WI38 (cell line): Measurements from ENCODE around the gene CD207.
"Not testable (repeated sequence)": the region's sequence is repeated elsewhere in the genome, so short reads cannot be mapped to it uniquely, and the experiment has no call there.

ENCODE experiments used
- H3K4me3 ChIP-seq: 2 replicates; pipeline ENCODE4 v1.5.1; 2011; ENCODE audit warnings: low read depth, mild to moderate bottlenecking, control low read depth, low read length
- TF ChIP-seq, protein P1 (sequence below): IDR thresholded peaks from 2 replicates; pipeline ENCODE4 v1.5.1; 2012; ENCODE audit warnings: low read depth, mild to moderate bottlenecking, control low read depth, low read length

Gene CD207

DNA sequence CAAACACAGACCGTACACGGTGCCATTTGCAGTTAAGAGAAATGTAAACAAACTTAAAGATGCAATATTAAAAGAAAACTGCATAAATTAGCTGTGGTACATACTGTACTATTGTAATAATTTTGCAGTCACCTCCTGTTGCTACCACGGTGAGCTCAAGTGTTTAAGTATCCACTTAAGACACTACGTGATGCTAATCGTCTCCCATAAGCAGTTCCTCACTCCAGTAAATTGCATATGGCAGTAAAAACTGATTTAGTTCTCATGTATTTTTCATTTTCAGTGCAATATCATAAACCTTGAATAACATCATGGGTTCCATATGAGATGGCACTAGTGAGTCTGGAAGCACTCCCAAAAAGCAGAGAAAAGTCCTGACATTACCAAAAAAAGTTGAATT lies 29.6 kb downstream of the CD207 start:
- H3K4me3 ChIP-seq, result no peak overlapping the region
- TF ChIP-seq, protein P1, sequence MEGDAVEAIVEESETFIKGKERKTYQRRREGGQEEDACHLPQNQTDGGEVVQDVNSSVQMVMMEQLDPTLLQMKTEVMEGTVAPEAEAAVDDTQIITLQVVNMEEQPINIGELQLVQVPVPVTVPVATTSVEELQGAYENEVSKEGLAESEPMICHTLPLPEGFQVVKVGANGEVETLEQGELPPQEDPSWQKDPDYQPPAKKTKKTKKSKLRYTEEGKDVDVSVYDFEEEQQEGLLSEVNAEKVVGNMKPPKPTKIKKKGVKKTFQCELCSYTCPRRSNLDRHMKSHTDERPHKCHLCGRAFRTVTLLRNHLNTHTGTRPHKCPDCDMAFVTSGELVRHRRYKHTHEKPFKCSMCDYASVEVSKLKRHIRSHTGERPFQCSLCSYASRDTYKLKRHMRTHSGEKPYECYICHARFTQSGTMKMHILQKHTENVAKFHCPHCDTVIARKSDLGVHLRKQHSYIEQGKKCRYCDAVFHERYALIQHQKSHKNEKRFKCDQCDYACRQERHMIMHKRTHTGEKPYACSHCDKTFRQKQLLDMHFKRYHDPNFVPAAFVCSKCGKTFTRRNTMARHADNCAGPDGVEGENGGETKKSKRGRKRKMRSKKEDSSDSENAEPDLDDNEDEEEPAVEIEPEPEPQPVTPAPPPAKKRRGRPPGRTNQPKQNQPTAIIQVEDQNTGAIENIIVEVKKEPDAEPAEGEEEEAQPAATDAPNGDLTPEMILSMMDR, result no peak

DNA sequence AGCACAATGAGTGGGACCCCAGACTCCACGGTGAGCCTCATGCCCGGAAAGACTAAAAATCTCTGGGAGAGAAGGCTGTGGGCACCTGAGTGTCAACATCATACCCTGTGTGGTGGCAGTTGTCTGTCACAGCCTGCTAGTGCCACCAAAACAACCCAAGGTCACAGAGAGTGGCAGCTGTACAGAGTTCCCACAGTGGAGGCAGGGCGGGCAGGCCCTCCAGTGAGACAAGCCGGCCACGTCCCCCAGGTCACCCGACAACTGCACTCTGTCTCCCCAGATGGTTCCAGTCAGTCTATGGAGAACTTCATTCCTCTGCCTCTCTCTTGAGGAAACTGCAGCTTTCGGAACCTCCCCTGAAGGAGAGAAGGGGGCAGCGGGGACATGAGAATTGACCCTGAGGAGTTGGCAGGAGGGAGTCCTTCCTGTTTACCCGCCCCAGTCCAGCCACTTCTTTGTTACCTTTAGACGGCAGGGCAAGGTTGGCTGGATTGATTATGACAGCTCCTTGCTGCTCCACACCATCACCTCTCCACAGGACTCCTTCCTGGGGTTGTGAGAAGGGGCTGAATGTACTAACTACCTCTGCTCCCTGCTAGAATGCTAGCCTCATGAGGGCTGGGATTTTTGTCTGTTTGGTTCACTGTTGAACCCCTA lies 33.9 kb downstream of the CD207 start:
- H3K4me3 ChIP-seq, result no peak overlapping the region
- TF ChIP-seq, protein P1, result no peak

DNA sequence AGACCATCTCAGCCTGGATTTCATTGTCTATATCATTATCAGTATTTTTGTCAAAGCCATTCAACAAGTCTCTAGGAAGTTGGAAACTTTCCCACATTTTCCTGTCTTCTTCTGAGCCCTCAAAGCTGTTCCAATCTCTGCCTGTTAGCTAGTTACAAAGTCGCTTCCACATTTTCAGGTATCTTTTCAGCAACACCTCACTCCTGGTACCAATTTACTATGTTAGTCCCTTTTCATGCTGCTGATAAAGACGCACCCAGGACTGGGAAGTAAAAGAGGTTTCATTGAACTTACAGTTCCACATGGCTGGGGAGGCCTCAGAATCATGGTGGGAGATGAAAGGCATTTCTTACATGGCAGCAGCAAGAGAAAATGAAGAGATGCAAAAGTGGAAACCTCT lies 35.9 kb downstream of the CD207 start:
- TF ChIP-seq, protein P1, result no peak
- H3K4me3 ChIP-seq, result no peak overlapping the region

DNA sequence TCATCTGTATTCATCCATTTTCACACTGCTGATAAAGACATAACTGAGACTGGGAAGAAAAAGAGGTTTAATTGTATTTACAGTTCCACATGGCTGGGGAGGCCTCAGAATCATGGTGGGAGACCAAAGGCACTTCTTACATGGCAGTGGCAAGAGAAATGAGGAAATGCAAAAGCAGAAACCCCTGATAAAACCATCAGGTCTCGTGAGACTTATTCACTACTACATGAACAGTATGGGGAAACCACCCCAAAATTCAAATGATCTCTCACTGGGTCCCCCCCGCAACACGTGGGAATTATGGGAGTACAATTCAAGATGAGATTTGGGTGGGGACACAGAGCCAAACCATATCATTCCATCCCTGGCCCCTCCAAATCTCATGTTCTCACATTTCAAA lies 37.6 kb downstream of the CD207 start:
- not testable (repeated sequence) for H3K4me3 ChIP-seq

DNA sequence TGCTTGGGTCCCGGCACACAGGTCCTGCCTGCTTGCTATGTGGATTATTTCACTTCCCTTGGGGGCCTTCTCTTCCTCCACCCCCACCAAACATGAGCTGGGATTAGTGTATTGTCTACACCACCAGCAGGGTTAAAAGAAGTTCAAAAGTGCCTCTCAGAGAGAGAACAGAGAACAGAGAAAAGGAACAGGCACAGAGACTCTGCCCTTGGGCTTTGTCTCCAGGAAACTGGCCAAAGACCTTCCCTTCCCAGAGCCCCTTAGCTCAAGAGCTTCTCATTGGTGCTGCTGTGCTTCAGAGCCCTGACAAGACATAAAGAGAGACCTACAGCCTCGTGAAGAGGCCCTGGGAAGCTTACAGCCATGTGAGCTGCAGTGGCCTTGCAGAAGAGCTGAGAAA lies 38.1 kb downstream of the CD207 start:
- TF ChIP-seq, protein P1, result no peak
- H3K4me3 ChIP-seq, result no peak overlapping the region

DNA sequence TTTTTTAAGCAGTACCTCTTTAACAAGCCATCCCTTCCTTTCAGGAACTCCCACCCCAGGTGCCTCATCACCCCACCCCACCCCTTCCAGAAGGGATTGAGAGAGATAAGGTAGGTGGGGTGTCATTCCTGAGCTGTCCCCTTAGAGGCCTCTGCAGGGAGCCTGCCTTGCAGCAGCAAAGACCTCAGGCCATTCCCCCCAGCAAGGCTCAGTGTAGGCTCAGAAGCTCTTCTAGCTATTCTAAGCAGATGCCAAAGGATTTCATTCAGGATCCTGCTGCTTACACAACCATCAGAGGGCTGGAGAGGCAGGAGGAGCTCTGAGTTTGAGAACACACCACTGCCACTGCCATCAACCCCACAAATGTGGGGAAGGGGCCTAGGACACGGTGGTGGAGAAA lies 39.4 kb downstream of the CD207 start:
- H3K4me3 ChIP-seq, result no peak overlapping the region
- TF ChIP-seq, protein P1, result no peak

GRCh38 chr2:70795164-70795995 lies 40.2 kb downstream of the CD207 start:
- TF ChIP-seq, protein P1, result no peak
- no peak overlapping the region for H3K4me3 ChIP-seq
